Measurements from ENCODE around the gene MYLK2.

DNA sequence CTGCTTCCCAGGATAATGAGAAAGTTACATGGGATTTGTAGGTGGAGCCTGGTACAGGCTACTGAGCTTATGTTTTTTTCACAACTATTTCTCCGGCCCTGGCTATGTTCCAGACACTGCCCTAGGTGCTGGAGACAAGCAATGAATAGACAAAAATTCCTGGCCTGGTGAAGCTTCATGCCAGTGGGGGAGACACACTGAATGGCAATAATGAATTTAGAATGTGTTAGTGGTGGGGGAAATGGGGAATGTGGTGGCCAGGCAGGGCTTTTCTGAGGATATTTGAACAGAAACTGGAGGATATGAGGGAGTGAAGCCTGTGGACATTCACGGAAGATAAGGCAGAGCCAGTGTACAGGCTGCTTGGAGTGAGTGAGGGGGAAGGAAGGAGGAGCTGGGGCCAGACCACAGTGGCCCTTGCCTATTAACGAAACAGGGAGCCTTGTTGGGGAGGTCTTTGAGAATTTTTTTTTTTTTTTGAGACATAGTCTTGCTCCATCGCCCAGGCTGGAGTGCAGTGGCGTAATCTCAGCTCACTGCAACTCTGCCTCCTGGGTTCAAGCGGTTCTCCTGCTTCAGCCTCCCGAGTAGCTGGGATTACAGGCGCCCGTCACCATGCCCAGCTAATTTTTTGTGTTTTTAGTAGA, 19.6 kb downstream of the MYLK2 start:
- no peak for TF ChIP-seq POLR2A (IDR thresholded peaks at IDR 0.05)
- TF ChIP-seq, protein P1, sequence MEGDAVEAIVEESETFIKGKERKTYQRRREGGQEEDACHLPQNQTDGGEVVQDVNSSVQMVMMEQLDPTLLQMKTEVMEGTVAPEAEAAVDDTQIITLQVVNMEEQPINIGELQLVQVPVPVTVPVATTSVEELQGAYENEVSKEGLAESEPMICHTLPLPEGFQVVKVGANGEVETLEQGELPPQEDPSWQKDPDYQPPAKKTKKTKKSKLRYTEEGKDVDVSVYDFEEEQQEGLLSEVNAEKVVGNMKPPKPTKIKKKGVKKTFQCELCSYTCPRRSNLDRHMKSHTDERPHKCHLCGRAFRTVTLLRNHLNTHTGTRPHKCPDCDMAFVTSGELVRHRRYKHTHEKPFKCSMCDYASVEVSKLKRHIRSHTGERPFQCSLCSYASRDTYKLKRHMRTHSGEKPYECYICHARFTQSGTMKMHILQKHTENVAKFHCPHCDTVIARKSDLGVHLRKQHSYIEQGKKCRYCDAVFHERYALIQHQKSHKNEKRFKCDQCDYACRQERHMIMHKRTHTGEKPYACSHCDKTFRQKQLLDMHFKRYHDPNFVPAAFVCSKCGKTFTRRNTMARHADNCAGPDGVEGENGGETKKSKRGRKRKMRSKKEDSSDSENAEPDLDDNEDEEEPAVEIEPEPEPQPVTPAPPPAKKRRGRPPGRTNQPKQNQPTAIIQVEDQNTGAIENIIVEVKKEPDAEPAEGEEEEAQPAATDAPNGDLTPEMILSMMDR (IDR thresholded peaks at IDR 0.05) = no peak

Measured in adrenal gland (tissue), 5 donors.